Measurements from ENCODE around the gene SLC45A2.
"Not testable (repeated sequence)": the region's sequence is repeated elsewhere in the genome, so short reads cannot be mapped to it uniquely, and the experiment has no call there.

SLC45A2 gene

DNA sequence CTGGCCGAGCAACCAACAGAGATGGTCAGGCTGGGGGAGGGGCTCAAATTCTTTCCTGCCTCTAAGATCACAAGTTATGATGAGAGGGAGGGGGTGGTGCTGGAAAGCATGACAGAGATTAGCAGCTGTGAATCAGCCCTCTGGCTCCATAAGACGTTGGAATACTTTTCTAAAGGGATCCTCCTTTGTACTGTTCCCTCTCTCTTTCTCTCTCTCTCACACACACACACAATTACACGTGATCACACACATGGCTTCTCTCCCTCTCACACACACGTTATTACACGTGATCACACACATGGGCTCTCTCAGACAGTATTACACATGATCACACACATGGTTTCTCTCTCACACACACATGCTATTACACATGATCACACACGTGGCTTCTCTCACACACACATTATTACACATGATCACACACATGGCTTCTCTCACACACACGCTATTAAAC is at the start of gene SLC45A2:
TSS of gene SLC45A2 (minus strand) at position 23 of the 454 bp plus-strand sequence. CDS start 110 bp downstream, outside the sequence.
- no peak for DNase-seq (ENCODE audit: low spot score)

DNA sequence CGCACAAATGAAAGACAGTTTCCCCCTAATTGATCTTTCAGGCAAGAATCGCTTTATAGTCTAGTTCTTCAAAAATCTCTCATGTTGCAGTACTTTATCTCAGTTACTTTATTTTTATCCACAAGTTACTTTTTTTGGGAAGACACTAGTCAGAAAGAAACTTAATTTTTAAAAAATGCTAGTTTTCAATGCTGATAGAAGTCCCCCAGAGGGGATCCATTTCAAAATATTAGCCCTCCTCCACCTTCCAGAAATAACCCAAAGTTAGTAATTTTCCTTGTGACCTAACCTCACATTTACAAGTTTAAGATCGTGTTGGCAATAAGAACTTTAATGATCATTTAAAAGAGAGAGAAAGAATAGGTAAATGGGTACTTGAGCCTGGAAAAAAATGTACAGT is 47.5 kb upstream of the SLC45A2 start:
- DNase-seq (ENCODE audit: low spot score) = no peak

DNA sequence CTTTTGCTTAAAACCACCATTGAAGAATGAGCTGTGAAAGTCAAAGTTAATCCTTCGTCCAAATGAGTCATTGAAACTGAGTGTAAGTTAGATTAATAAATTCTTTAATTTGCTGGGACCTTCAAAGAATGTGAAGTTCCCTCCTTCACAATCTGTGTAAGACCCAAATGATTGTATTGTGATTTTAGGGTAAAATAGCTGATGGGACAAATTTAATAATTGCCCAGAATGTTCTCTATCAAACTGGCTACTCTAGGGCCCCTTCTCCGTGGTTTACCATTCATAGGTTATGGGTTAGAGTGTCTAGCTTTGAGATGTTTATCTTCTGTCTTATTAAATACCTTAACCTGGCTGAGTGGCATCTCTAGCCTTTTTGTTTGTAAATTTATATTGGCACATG is 46.6 kb upstream of the SLC45A2 start:
- DNase-seq (ENCODE audit: low spot score) = no peak

DNA sequence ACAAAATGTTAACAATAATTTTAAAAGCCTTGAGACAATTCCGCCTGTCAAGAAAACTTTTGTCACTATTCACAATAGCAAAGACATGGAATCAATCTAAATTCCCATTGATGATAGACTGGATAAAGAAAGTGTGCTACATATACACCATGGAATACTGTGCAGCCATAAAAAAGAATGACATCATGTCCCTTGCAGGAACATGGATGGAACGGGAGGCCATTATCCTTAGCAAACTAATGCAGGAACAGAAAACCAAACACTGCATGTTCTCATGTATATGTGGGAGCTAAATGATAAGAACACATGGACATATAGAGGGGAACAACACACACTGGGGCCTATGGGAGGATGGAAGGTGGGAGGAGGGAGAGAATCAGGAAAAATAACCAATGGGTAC is 46.1 kb upstream of the SLC45A2 start:
- not testable (repeated sequence) for DNase-seq (ENCODE audit: low spot score)

GRCh38 chr5:34030048-34030447 is 45.6 kb upstream of the SLC45A2 start:
- DNase-seq (ENCODE audit: low spot score) = no peak

GRCh38 chr5:34028349-34028748 is 43.9 kb upstream of the SLC45A2 start:
- DNase-seq (ENCODE audit: low spot score) = no peak

- DNase-seq (ENCODE audit: low spot score) = no peak
Observed at GRCh38 chr5:34026089-34026761, 41.7 kb upstream of the SLC45A2 start.

DNA sequence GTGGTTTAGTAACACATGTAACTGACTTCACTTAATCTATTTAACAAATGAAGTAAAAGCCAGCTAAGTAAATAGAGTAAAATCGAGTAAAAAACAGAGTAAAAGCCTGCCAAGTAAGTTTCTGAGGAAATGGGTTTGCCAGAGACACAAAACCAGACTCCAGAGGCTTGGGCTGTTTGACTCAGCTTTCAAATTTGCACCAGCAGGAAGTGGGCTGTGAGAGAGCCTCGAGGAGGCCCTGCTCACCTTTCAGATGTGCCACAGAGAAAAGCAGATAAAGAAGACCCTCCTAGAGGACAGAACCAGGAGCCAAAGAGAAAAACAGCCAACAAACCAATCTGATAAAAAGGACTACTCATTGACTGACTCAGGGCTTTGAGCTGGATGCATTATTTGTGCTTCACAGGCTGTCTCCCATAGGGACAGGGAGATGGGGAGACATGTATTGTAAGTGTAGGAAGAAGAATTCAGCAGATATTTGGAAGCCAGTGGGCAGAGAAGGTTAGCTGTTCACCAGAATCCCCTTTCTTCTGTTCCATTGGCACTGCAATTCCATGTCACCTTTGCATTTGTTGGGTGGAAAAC is 37.7 kb upstream of the SLC45A2 start:
- no peak for DNase-seq (ENCODE audit: low spot score)

DNA sequence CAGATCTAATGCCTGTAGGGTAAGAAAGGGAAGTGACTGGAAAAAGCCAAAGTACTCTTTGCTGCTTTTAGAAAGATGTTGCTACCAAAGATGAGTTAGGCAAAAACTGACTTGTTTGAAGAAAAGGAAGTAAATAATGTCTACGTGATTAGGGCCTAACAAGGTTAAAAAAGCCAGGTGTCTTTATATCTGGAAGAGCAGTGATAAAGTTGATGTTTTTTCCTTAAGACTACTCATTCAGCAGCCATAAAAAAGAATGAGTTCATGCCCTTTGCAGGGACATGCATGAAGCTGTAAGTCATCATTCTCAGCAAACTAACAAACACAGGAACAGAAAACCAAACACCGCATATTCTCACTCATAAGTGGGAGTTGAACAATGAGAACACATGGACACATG is 36.8 kb upstream of the SLC45A2 start:
- no peak for DNase-seq (ENCODE audit: low spot score)

- no peak for DNase-seq (ENCODE audit: low spot score)
Observed at GRCh38 chr5:34020726-34021125, 36.2 kb upstream of the SLC45A2 start.

DNA sequence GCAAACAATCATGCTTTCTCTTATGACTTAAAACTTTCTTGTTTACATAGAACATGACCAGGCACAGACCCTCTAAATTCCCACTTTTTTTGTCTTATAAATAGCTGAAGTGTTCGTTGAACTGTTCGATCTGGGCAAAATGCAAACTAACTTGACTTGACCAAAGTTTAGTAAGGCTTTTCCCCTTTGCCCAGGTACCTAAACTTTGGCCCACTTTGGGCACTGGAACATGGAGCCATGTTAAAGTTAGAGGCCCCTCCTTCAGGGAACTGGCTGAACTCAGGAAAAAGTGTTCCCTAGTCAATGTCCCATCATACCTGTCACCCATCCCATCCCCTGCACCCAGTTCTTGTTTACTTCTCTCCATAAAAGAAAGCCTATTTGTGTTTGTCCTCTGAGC is 32.8 kb upstream of the SLC45A2 start:
- no peak for DNase-seq (ENCODE audit: low spot score)

- no peak for DNase-seq (ENCODE audit: low spot score)
Observed at GRCh38 chr5:34016750-34017149, 32.3 kb upstream of the SLC45A2 start.

DNA sequence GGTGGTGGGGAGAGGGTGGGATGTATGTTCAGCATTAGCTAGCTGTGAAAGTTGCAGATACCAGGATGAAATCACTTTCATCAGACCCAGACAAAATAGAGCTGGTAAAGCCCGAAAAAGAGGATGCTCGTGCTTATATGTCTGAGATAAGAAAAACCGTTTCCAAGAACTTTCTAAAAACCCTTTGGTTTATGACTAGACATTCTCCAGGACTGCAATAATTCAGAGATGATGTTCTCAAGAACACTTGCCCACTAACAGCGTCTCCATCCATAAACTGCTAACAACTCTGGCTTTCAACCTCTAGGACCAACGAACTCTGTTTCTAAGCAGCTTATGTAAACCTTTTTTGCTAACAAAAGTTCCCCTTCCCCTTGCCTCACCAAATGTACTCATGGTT is 31.7 kb upstream of the SLC45A2 start:
- no peak for DNase-seq (ENCODE audit: low spot score)

GRCh38 chr5:34015120-34015822 is 30.8 kb upstream of the SLC45A2 start:
- no peak for DNase-seq (ENCODE audit: low spot score)

GRCh38 chr5:34014626-34015025 is 30.1 kb upstream of the SLC45A2 start:
- no peak for DNase-seq (ENCODE audit: low spot score)

GRCh38 chr5:34013547-34013946 is 29.1 kb upstream of the SLC45A2 start:
- no peak for DNase-seq (ENCODE audit: low spot score)

GRCh38 chr5:34012791-34013190 is 28.3 kb upstream of the SLC45A2 start:
- peak; percentile 29 for DNase-seq (ENCODE audit: low spot score)

DNA sequence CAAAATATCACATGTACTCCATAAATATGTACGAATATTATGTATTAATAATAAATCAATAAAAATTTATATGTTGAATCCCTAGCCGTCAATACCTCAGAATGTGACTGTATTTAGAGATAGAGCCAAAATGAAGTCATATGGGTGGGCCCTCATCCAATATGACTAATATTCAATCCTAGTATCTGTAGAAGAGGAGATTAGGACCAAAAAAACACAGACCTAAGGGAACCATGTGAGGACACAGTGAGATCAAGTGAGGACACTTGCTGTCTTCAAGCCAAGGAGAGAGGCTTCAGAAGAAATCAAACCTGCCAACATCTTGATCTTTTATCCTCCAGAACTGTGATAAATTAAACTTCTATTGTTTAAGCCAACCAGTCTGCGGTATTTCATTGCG is 27.0 kb upstream of the SLC45A2 start:
- DNase-seq (ENCODE audit: low spot score) = no peak

- DNase-seq (ENCODE audit: low spot score) = not testable (repeated sequence)
Observed at GRCh38 chr5:34010146-34010545, 25.7 kb upstream of the SLC45A2 start.

DNA sequence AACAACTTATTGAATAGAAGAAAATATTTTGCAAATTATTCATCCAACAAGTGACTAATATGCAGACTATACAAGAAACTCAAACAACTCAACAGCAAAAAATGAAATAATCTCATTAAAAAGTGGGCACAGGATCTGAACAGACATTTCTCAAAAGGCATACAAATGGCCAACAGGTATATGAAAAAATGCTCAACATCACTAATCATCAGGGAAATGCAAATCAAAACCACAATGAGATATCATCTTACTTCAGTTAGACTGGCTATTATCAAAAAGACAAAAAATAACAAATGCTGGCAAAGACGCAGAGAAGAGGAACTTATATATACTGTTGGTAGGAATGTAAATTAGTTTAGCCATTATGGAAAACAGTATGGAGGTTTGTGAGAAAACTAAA is 25.1 kb upstream of the SLC45A2 start:
- no peak for DNase-seq (ENCODE audit: low spot score)

DNA sequence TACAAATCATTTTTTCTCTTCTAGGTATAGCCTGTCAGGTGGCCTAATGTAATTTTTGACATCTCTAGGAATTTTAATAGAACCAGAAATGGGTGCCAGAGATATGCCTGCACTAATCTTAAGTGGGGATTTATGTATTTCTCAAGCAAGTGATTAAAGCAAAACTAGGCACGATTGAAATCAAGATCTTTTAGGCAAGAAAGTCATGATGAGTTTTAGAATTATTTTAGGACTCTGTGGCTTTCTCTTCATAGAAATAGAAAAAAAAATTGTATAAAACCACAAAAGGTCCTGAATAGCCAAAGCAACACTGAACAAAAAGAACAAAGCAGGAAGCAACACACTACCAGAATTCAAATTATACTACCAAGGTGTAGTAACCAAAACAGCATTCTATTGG is 24.3 kb upstream of the SLC45A2 start:
- DNase-seq (ENCODE audit: low spot score) = no peak

GRCh38 chr5:34007621-34008600 is 23.4 kb upstream of the SLC45A2 start, which contains the start of gene AMACR:
AMACR (minus strand) TSS chr5:34008050; CDS start chr5:34008019, 31 bp downstream.
- peak; percentile 93 for DNase-seq (ENCODE audit: low spot score)

Measured in globus pallidus (tissue), 1 donor.